Kidney tubule cell (primary cell): ENCODE data around the gene CHPF.

Experiments
- DNase-seq: peaks from one replicate; pipeline ENCODE4 v3.0.0-alpha.2; 2018; ENCODE audit warnings: low spot score

Gene CHPF

DNA sequence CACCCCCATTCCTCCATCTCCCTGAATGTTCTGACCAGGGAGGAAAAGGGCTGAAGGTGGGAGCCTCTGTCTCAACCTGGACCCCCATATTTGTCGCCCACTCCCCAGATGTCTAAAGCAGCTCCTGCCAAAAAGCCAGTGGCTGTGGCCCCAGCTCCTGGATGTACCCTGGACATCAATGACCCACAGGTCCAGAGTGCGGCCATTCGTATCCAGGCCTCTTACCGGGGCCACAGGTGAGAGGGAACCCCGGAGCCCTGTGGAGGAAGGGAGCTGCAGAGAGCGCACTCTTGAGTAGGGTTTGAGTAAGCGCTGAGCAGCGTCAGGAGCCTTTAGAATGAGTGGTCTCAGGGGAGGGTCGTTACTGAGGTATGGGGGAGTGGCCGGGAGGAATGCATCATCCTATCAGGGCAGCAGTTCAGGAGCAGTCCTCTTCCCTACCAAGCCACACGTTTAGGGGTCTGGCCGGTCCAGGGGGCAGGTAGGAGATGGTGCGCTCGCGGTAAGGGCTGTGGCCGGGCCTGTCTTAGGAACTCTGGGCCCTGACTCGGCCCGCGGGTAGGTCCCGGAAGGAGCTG lies 47.3 kb downstream of the CHPF start:
- DNase-seq, result no peak

DNA sequence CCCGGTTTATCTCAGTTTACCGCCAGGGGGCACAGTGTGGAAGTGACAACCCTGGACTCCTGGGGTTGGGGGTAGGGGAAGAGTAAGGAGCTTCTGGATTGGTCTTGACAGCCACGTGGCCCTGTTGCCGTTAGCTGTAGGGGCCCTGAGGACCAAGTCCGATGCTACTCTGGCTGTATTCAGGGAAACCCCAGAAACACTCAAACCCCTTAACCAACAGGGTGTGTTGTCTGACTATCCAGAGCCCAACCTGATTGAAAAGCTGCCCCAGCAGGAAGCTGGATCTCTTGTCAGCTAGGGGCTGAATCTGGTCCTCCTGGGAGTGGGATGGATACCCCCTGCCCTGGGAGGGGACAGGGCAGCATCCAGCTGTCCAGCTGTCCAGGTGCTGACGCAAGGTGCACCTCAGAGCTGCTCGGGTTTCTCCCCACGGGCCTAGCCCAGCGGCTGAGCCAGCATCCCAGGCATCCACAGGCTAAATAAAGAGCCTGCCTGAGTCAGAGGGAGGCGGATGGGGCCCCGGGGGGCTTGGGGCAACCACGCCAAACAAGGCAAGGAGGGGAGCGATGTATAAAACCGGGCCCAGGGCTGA lies 48.0 kb downstream of the CHPF start:
- peak; percentile 57 for DNase-seq

- DNase-seq, result no peak
Measured at GRCh38 chr2:219494952-219495530, 48.6 kb downstream of the CHPF start.

- no peak for DNase-seq
Measured at GRCh38 chr2:219493086-219493485, 50.5 kb downstream of the CHPF start.

GRCh38 chr2:219492575-219492974 lies 51.0 kb downstream of the CHPF start:
- no peak for DNase-seq

DNA sequence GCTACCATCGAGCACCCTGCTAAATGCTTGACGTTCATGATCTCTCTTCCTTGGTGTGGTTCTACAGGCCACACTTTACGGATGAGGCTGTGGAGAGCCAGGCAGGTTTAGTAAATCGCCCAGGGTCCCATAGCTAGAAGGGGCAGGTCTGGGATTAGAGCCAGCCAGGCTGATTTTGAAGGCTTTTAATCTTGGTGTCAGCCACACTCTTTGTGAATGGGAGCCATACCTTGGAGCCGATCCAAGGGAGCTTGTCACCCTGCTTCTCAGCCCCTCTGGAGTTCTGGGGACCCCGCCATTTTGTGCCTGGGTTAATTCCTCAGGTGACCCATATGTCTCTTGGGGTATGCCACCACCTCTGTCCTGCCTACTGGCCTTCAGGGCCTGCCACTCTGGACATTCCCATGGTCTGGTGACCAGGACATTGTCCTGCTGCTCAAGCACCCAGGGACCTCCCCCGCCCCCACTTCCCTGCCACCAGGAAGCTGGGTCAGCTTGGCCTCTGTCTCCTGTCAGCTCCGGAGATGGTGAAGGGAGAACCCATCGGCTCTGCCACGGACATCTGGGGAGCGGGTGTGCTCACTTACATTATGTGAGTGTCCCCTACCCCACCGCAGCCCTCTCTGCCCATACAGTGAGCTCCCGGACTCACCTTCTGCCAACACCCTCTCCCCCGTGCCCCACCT lies 52.2 kb downstream of the CHPF start:
- DNase-seq, result no peak

- DNase-seq, result no peak
Measured at GRCh38 chr2:219490600-219491130, 52.9 kb downstream of the CHPF start.

DNA sequence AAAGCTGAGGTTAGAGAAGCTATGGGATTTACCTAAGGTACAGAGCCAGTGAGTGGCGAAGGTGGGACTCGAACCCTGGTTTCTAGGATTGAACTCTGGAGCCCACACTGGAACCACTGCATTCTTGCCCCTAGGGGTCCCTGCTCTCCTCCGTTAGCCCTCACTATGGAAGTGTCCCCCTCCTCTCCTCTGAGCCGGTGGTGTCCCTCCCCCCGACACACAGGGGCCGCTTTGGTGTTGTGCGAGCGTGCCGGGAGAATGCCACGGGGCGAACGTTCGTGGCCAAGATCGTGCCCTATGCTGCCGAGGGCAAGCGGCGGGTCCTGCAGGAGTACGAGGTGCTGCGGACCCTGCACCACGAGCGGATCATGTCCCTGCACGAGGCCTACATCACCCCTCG lies 53.4 kb downstream of the CHPF start:
- DNase-seq, result no peak

GRCh38 chr2:219489315-219489714 lies 54.3 kb downstream of the CHPF start:
- DNase-seq, result no peak
